HG03139 (cell line): ENCODE results near the gene GRID1.

Experiments used
- ATAC-seq: cut with Tn5 transposase; IDR thresholded peaks from one replicate; pipeline ENCODE4 v1.9.1; 2021; ENCODE audit not compliant: unreplicated experiment

Gene GRID1

GRCh38 chr10:86354761-86355540 is 11.6 kb downstream of the GRID1 start:
- ATAC-seq = no peak

GRCh38 chr10:86353506-86354485 is 12.8 kb downstream of the GRID1 start:
- ATAC-seq = no peak

GRCh38 chr10:86350897-86351296 is 15.7 kb downstream of the GRID1 start:
- ATAC-seq = no peak

GRCh38 chr10:86349940-86350630 is 16.5 kb downstream of the GRID1 start:
- ATAC-seq = no peak

- ATAC-seq = no peak
Measured at GRCh38 chr10:86349474-86349873, 17.1 kb downstream of the GRID1 start.

GRCh38 chr10:86348321-86349210 is 18.0 kb downstream of the GRID1 start:
- no peak for ATAC-seq

GRCh38 chr10:86347856-86348255 is 18.7 kb downstream of the GRID1 start:
- ATAC-seq = no peak

GRCh38 chr10:86346799-86347665 is 19.6 kb downstream of the GRID1 start:
- no peak for ATAC-seq

- no peak for ATAC-seq
Measured at GRCh38 chr10:86345859-86346798, 20.5 kb downstream of the GRID1 start.

GRCh38 chr10:86345296-86345858 is 21.2 kb downstream of the GRID1 start:
- ATAC-seq = no peak

GRCh38 chr10:86344714-86345161 is 21.9 kb downstream of the GRID1 start:
- ATAC-seq = no peak

GRCh38 chr10:86344281-86344680 is 22.3 kb downstream of the GRID1 start:
- ATAC-seq = no peak

- no peak for ATAC-seq
Measured at GRCh38 chr10:86343761-86344160, 22.8 kb downstream of the GRID1 start.

- ATAC-seq = no peak
Measured at GRCh38 chr10:86342111-86342863, 24.3 kb downstream of the GRID1 start.

GRCh38 chr10:86341361-86341811 is 25.2 kb downstream of the GRID1 start:
- ATAC-seq = no peak

GRCh38 chr10:86340991-86341260 is 25.7 kb downstream of the GRID1 start:
- no peak for ATAC-seq
